HG03378 (cell line): ENCODE data around the gene BNIP5.

Experiments used
- ATAC-seq: cut with Tn5 transposase; IDR thresholded peaks from one replicate; pipeline ENCODE4 v1.9.1; 2021; ENCODE audit warnings: mild to moderate bottlenecking, moderate library complexity; ENCODE audit not compliant: unreplicated experiment

The BNIP5 gene

GRCh38 chr6:36301085-36301658, 35.5 kb downstream of the BNIP5 start:
- ATAC-seq: no peak

- ATAC-seq: no peak
These were observed 38.7 kb downstream of the BNIP5 start for GRCh38 chr6:36298027-36298426.

DNA sequence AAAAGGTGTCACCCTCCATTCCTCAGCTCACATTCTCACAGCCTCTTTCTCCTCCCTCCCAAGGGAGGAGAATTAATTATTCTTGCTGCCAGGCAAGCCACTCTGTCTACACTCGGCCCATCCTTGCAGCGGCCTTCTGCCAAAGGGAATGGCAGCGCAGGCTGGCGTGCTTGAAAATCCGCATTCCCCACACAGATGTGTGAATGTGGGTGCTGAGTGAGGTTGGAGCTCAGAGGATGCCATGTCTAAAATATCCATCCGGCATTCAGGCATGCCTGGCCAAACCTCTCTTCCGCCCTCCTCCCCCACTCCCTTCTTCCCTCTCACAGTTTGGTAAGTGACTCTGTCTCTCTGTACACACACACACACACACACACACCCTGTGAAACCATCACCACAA, 39.2 kb downstream of the BNIP5 start:
- ATAC-seq: no peak

- ATAC-seq: no peak
These were observed 39.6 kb downstream of the BNIP5 start for GRCh38 chr6:36297051-36297450.

- no peak for ATAC-seq
These were observed 40.4 kb downstream of the BNIP5 start for GRCh38 chr6:36296240-36296639.

DNA sequence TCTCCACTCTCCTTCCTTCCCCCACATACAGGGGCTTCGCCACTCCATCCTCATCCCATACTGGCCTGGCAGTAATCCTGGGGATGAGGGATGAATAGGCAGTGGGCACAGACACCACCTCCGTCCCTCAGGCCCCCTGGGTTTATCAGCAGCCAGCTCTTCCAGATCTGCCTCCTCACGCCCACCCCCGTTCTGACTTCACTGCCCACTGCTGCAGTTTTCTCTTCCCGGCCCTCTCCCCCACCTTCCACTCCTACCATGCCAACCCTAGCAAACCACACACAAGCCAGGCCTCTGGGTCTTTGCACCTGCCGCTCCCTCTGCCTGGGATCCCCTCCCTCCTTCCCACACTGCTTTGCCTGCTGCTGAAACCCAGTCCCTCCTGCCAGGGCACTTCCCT, 44.5 kb downstream of the BNIP5 start:
- no peak for ATAC-seq

DNA sequence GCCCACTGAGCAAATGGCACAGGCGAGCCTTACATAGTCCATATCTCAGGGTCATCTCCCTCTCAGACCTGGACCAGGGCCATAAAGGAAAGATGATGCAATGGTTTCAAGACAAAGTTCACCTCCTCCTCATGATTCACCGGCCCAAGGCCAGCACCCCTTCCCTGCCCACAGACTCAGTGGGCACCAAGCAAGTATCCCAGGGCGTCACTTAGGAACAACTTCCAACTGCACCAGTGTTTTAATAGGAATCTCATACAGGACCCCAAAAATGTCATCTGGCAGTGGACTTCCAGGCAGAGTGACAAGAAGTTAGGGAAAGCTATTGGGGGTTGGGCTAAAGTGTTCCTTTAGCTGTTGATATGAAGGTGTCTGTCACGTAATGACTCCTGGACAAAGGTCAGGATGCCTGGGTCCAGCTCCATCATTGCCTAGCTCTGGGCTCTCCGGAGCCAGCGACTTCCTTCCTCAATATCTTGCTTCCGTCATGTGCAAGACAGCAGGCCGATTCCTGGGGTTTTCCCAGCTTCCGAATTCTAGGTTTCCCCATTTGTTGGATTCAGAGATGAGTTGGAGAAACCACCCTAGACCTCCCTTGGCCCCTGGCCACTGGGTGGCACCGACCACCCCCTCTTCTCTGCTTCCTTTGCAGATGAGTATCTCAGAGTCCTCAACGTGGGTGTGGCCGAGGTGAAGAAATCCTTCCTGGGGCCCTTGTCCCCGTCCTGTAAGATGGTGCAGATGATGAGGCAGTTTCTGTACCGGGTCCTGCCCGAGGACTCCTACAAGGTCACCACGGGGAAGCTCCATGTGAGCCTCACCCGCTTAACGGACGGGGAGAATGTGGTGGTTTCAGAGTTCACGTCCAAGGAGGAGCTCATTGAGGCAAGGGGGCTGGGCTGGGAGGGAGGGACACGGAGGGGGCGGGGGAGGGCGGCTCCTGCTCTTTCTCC, 45.7 kb downstream of the BNIP5 start:
- no peak for ATAC-seq

GRCh38 chr6:36289281-36289878, 47.3 kb downstream of the BNIP5 start:
- ATAC-seq: no peak

DNA sequence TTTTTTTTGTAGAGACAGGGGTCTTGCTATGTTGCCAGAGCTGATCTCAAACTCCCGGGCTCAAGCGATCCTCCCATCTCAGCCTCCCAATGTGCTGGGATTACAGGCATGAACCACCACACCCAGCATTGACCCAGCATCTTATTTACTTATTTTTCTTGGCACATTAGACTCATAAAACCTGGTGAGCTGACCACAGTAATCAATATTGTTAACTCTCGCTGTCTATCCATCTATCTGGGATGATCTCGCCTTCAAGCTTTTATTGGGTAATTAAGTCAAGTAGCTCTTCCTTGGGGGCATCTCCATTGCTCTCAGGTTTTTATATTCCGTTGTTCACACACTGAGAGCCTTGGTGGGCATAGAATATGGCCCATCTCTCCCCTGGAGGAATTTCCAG, 49.8 kb downstream of the BNIP5 start:
- no peak for ATAC-seq

DNA sequence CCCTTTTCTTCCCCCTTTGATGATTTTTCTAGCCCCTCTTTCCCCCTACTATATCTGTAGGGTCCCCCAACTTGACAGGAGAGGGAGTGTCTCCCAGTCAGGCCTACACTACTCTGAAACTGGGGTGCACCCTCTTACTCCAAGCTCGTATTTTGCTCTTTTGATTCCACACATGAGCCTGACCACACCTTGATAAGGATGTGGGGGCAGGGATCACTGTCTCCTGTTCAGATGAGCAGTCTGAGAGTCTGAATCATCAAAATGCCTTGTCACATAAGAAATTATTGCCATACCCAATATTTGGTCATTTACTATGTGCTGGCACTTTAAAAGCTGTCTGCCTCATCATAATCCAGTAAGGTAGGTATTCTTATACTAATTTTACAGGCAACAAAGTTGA, 50.9 kb downstream of the BNIP5 start:
- no peak for ATAC-seq

DNA sequence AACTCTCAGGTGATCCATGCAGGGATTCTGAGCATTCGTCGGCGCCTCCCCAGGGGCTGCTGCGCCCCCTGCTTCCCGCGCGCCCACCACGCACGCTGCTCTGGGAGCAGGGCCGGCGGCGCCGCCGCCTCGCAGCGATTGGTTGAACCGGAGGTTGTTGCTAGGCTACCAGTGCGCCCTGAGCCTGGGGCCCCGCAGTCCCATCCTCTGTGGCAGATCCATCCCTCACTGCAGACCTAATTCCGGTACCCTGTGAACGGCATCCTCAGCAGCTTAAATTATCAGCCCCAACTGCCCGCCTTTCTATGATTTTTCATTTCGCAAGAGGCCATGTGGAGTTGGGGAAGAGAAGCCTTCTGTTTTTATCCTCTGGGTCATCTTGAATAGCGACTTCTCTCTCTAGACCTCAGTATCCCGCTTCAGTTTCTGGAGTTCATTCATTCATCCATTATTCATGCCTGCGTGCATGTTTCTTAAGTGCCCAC, 51.5 kb downstream of the BNIP5 start:
- ATAC-seq: no peak

- no peak for ATAC-seq
These were observed 52.3 kb downstream of the BNIP5 start for GRCh38 chr6:36284359-36284758.

DNA sequence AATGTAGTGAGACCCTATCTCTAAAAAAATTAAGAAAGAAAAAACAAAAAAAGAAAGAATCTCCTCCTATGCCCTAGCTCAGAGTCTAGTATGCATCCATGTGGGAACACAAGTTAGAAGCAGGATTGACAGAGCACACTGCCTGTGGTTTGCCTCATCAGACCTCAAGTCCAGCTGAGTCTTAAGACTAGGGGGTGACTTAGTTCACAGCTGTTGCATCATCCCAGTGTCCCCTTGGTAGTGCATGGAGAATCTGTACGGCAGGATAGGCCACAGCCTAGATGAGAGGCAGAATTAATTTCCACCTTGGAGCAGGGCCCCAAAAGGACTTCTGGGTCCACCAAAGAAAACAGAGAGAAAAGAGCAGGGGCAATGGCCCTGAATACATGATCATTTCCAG, 53.1 kb downstream of the BNIP5 start:
- no peak for ATAC-seq

- ATAC-seq: no peak
These were observed 55.7 kb downstream of the BNIP5 start for GRCh38 chr6:36280983-36281382.

- ATAC-seq: no peak
These were observed 56.2 kb downstream of the BNIP5 start for GRCh38 chr6:36280467-36280866.

DNA sequence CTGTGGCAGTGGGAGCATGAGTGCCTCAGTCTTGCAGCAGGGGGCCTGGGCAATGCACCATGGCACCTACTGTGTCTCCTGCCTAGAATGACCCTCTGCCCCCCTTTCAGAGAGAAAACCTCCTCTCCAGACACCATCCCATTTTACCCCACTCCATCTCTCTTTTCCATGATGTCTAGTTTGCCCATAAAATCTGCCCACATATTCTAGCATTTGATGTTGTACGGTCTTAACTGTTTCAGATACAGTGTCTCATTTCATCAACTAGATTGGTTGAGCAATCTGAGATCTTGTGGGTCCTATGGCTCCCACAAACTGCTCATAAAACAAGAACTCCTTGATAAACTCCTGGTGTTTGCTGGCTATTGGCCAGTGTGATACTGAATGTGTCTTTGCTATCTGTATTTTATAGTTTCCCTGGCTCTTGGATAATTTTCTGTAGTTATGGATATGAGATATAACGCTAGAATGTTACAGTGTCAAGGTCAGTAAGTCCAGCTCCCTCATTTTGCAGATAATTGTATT, 58.7 kb downstream of the BNIP5 start:
- ATAC-seq: no peak

- ATAC-seq: no peak
These were observed 59.8 kb downstream of the BNIP5 start for GRCh38 chr6:36276581-36277536.

- no peak for ATAC-seq
These were observed 62.7 kb downstream of the BNIP5 start for GRCh38 chr6:36273802-36274514.

DNA sequence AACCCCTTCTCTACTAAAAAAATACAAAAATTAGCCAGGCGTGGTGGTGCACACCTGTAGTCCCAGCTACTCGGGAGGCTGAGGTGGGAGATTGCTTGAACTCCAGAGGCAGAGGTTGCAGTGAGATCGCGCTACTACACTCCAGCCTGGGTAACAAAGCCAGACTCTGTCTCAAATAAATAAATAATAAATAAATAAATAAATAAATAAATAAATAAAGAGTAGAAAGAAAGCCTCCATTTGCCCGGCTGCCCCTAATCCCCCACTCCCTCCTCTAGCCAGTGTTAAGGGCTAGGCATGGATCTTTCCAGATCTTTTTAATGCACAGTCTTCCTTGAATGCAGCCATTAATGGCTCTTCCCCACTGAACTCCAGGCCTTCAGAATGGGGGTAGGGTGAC, 63.6 kb downstream of the BNIP5 start:
- no peak for ATAC-seq

DNA sequence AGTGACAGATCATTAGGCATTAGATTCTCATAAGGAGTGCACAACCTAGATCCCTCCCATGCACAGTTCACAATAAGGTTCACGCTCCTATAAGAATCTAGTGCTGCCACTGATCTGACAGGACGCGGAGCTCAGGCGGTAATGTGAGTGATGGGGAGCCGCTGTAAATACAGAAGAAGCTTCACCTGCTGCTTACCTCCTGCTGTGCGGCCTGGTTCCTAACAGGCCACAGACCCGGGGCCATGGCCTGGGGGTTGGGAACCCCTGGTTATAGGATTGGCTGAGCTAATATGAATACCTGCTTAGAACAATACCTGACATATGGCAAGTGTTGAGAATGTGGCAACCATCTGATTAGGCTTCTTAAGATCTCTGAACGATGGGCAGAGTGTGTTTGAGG, 64.5 kb downstream of the BNIP5 start:
- ATAC-seq: no peak
